OCI-LY1 (cell line): ENCODE results near the gene SULF2.
A peak's percentile ranks its signal among the peaks of the same experiment; 100 is the strongest.

ENCODE experiments used
- H2AFZ ChIP-seq: fragments of 200-600 bp; sonication (generic), shearing (Covaris generic); 2 replicates; pipeline ENCODE4 v1.6.0; 2014; ENCODE audit warnings: antibody characterized with exemption, mild to moderate bottlenecking, low read length
- H3F3A ChIP-seq: fragments of 200-600 bp; sonication (generic), shearing (Covaris generic); 2 replicates; pipeline ENCODE4 v1.6.0; 2014; ENCODE audit warnings: mild to moderate bottlenecking, antibody characterized with exemption, low read length, moderate library complexity; ENCODE audit not compliant: insufficient read depth
- H3K27ac ChIP-seq: fragments of 200-600 bp; sonication (generic); 2 replicates; pipeline ENCODE4 v1.5.1; 2014; ENCODE audit warnings: low read length, mixed run types, mild to moderate bottlenecking, low read depth; ENCODE audit not compliant: poor library complexity, severe bottlenecking
- H3K27me3 ChIP-seq: fragments of 200-600 bp; sonication (generic); 2 replicates; pipeline ENCODE4 v1.6.0; 2014; ENCODE audit warnings: antibody characterized with exemption, mild to moderate bottlenecking, low read length, moderate library complexity; ENCODE audit not compliant: insufficient read depth
- H3K36me3 ChIP-seq: fragments of 200-600 bp; sonication (generic); 2 replicates; pipeline ENCODE4 v1.6.1; 2014; ENCODE audit warnings: mild to moderate bottlenecking, antibody characterized with exemption, low read length, moderate library complexity, mixed read lengths; ENCODE audit not compliant: insufficient read depth
- H3K4me1 ChIP-seq: fragments of 200-600 bp; sonication (generic); 2 replicates; pipeline ENCODE4 v1.5.1; 2014; ENCODE audit warnings: mild to moderate bottlenecking, low read length, moderate library complexity; ENCODE audit not compliant: insufficient read depth, severe bottlenecking
- H3K4me2 ChIP-seq: fragments of 200-600 bp; sonication (generic), shearing (Covaris generic); 2 replicates; pipeline ENCODE4 v1.6.1; 2014; ENCODE audit warnings: low read length
- H3K4me3 ChIP-seq: fragments of 200-600 bp; sonication (generic); 2 replicates; pipeline ENCODE4 v1.5.1; 2014; ENCODE audit warnings: low read length, low read depth, mild to moderate bottlenecking, mixed read lengths; ENCODE audit not compliant: poor library complexity, severe bottlenecking
- H3K79me2 ChIP-seq: fragments of 200-600 bp; shearing (Covaris generic); 2 replicates; pipeline ENCODE4 v1.6.1; 2016; ENCODE audit warnings: mixed run types, low read length, mixed read lengths; ENCODE audit not compliant: insufficient read depth
- H3K9ac ChIP-seq: fragments of 200-600 bp; sonication (generic), shearing (Covaris generic); 2 replicates; pipeline ENCODE4 v1.6.1; 2014; ENCODE audit warnings: mild to moderate bottlenecking, low read length, mixed read lengths
- H3K9me2 ChIP-seq: fragments of 200-600 bp; sonication (generic), shearing (Covaris generic); 2 replicates; pipeline ENCODE4 v1.6.1; 2014; ENCODE audit warnings: low read depth, mild to moderate bottlenecking, low read length, mixed read lengths
- H3K9me3 ChIP-seq: fragments of 200-600 bp; shearing (Covaris generic); 2 replicates; pipeline ENCODE4 v1.6.1; 2014; ENCODE audit warnings: low read length, mixed read lengths
- H4K20me1 ChIP-seq: fragments of 200-600 bp; sonication (generic), shearing (Covaris generic); 2 replicates; pipeline ENCODE4 v1.6.0; 2016; ENCODE audit warnings: mild to moderate bottlenecking, low read length; ENCODE audit not compliant: insufficient read depth
- EZH2 ChIP-seq: fragments of 200-600 bp; sonication (generic), shearing (Covaris generic); IDR thresholded peaks from 2 replicates; pipeline ENCODE4 v1.8.0; 2017; ENCODE audit warnings: borderline replicate concordance, mixed run types, mild to moderate bottlenecking, antibody characterized with exemption, low read length, moderate library complexity, mixed read lengths
- TF ChIP-seq, protein P1 (sequence below): fragments of 200-600 bp; sonication (generic), shearing (Covaris generic); IDR thresholded peaks from 2 replicates; pipeline ENCODE4 v1.5.1; 2017; ENCODE audit warnings: mild to moderate bottlenecking, antibody characterized with exemption, low read length, moderate library complexity, mixed read lengths

Gene SULF2

DNA sequence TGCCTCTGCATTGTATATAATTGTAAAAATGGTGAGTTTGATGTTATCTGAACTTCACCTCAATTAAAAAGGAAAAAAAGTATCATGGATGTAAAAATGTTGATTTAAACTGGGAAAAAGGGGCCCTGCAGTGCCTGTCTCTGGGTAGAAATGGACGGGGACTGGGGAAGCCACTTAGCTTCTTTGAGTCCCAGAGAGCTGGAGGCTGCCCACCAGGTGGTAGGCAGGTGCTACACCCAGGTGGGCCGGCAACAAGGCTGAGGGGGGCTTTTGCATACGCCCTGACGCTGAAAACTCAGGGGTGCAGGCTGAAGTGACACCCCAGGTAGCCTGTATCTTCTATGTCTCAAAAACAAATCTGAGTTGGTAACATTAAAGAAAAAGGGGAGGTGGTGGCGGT lies 118.2 kb downstream of the SULF2 start:
- Histone ChIP-seq H3K4me3 (no peak overlapping the region), H3K9me3 (no peaks in the 10 kb centered on the region), H3K4me2 (no peak overlapping the region), H3F3A (0 out of 2 replicates have a peak, but pooled peaks cover 2% of the 10 kb centered on the region), H3K36me3 (peaks cover 27% of the 10 kb centered on the region), H3K27ac (no peak overlapping the region), H3K79me2 (no peaks in the 10 kb centered on the region), H3K4me1 (peaks cover 40% of the 10 kb centered on the region), H3K27me3 (no peaks in the 10 kb centered on the region), H3K9me2 (no peaks in the 10 kb centered on the region), H2AFZ (no peak overlapping the region), H3K9ac (no peak overlapping the region), H4K20me1 (no peaks in the 10 kb centered on the region)
- TF ChIP-seq, protein P1, sequence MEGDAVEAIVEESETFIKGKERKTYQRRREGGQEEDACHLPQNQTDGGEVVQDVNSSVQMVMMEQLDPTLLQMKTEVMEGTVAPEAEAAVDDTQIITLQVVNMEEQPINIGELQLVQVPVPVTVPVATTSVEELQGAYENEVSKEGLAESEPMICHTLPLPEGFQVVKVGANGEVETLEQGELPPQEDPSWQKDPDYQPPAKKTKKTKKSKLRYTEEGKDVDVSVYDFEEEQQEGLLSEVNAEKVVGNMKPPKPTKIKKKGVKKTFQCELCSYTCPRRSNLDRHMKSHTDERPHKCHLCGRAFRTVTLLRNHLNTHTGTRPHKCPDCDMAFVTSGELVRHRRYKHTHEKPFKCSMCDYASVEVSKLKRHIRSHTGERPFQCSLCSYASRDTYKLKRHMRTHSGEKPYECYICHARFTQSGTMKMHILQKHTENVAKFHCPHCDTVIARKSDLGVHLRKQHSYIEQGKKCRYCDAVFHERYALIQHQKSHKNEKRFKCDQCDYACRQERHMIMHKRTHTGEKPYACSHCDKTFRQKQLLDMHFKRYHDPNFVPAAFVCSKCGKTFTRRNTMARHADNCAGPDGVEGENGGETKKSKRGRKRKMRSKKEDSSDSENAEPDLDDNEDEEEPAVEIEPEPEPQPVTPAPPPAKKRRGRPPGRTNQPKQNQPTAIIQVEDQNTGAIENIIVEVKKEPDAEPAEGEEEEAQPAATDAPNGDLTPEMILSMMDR: no peak
- no peak for TF ChIP-seq EZH2

DNA sequence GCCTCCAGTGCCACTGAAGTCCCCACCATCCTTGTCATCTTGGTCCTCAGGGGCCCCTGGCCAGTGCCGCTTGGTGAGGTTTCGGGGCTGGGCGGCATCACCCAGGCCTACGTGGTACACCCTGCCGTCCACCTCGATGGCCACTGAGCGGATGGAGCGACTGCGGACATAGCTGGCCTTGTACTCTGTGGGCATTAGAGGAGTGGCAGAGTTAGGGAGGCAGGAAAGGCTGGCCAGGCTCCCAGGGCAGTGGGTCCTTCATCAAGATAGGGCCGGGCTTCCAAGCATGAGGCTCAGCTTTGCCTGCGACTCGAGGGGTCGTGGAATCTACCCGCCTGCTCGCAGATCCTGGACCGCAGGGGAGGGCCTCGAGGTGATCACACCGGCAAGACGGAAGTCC lies 119.0 kb downstream of the SULF2 start:
- H3F3A ChIP-seq: 0 out of 2 replicates have a peak, but pooled peaks cover 2% of the 10 kb centered on the region
- H3K27me3 ChIP-seq: no peaks in the 10 kb centered on the region
- H2AFZ ChIP-seq: no peak overlapping the region
- H3K9me3 ChIP-seq: no peaks in the 10 kb centered on the region
- no peak overlapping the region for H3K9ac ChIP-seq
- H3K4me2 ChIP-seq: no peak overlapping the region
- no peak for TF ChIP-seq EZH2
- TF ChIP-seq, protein P1: no peak
- H3K4me3 ChIP-seq: no peak overlapping the region
- H4K20me1 ChIP-seq: no peaks in the 10 kb centered on the region
- H3K27ac ChIP-seq: no peak overlapping the region
- peaks cover 35% of the 10 kb centered on the region for H3K36me3 ChIP-seq
- H3K9me2 ChIP-seq: no peaks in the 10 kb centered on the region
- H3K79me2 ChIP-seq: no peaks in the 10 kb centered on the region
- peaks cover 40% of the 10 kb centered on the region for H3K4me1 ChIP-seq

DNA sequence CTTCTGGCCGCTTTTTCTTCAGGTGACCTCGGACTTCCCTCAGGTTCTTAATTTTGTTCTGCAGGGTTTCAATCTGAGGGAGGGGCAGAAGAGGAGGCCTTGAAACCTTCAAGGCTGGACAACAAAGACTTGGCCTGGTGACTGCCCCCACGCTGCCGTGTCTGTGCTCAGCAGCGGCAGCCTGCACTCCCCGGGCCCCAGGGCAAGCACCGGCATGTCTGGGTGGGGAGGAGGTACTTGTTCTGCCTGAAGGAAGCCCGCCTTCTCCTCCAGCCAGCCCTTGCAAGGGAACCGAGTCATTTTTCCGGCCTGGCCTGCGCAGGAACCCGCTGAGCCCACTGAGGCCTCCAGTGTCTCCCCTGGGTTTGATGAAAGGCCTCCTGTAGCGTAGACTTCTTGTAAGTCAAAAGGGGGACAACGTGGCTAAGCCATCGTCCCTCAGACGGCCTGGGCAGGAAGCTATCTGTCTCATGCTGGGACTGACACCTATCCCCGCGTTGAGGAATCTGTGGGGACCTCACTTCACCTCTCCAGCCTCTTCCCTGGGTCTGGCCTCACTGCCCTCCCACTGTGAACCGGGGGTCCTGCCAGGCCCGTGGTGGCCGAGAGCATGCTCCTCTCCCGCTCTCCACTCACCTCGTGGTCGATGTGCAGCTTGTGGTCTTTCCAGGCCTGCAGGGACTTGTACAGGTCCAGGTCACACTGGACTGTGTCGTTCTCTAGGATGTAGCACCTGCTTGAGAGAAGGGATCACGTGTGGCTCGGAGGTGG lies 119.9 kb downstream of the SULF2 start:
- H2AFZ ChIP-seq: no peak overlapping the region
- no peaks in the 10 kb centered on the region for H4K20me1 ChIP-seq
- H3K4me2 ChIP-seq: no peak overlapping the region
- H3F3A ChIP-seq: 0 out of 2 replicates have a peak, but pooled peaks cover 2% of the 10 kb centered on the region
- TF ChIP-seq EZH2: no peak
- TF ChIP-seq, protein P1: no peak
- peaks cover 43% of the 10 kb centered on the region for H3K36me3 ChIP-seq
- no peaks in the 10 kb centered on the region for H3K9me3 ChIP-seq
- no peaks in the 10 kb centered on the region for H3K27me3 ChIP-seq
- H3K27ac ChIP-seq: peak overlapping the region; percentile 21
- H3K9me2 ChIP-seq: no peaks in the 10 kb centered on the region
- peaks cover 40% of the 10 kb centered on the region for H3K4me1 ChIP-seq
- H3K9ac ChIP-seq: no peak overlapping the region; the same call in 1 of the 2 replicates
- no peak overlapping the region for H3K4me3 ChIP-seq
- no peaks in the 10 kb centered on the region for H3K79me2 ChIP-seq
